Measurements from ENCODE around the gene CLCN5. TPM values are rescaled to one million over a fixed set of nuclear protein-coding genes. Genes with fewer than 3 reads are reported as not detected.

The CLCN5 gene
- total RNA-seq, 6 experiments from 2014 or later, result 1.7 to 4.0 (median 2.4) TPM

DNA sequence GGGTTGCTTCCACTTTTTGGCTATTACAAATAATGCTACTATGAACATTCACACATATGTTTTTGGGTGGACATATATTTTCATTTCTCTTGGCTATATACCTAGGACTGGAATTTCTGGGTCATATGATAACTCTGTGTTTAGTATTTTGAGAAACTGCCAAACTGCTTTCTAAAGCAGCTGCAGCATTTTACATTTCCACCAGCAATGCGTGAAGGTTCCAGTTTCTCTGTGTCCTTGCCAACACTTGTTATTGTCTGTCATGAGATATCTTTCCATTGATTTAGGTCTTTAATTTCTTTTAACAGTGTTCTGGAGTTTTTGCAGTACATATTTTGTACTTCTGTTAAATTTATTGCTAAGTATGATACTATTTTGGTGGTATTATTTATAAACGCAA is 48.3 kb downstream of the CLCN5 start:
- TF ChIP-seq, protein P1, sequence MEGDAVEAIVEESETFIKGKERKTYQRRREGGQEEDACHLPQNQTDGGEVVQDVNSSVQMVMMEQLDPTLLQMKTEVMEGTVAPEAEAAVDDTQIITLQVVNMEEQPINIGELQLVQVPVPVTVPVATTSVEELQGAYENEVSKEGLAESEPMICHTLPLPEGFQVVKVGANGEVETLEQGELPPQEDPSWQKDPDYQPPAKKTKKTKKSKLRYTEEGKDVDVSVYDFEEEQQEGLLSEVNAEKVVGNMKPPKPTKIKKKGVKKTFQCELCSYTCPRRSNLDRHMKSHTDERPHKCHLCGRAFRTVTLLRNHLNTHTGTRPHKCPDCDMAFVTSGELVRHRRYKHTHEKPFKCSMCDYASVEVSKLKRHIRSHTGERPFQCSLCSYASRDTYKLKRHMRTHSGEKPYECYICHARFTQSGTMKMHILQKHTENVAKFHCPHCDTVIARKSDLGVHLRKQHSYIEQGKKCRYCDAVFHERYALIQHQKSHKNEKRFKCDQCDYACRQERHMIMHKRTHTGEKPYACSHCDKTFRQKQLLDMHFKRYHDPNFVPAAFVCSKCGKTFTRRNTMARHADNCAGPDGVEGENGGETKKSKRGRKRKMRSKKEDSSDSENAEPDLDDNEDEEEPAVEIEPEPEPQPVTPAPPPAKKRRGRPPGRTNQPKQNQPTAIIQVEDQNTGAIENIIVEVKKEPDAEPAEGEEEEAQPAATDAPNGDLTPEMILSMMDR (IDR thresholded peaks at IDR 0.05), result no peak
- no peak for DNase-seq
- no peak overlapping the region for H3K27ac Mint-ChIP-seq
- no peaks in the 10 kb centered on the region for H3K36me3 Mint-ChIP-seq (ENCODE audit: low read depth)
- no peaks in the 10 kb centered on the region for H3K4me1 Mint-ChIP-seq (ENCODE audit: low read depth)
- H3K27me3 Mint-ChIP-seq (ENCODE audit: insufficient read depth), result peaks cover 2% of the 10 kb centered on the region; the same call in 1 of the 2 replicates
- H3K4me3 Mint-ChIP-seq, result no peak overlapping the region
- H3K9me3 Mint-ChIP-seq, result no peaks in the 10 kb centered on the region

DNA sequence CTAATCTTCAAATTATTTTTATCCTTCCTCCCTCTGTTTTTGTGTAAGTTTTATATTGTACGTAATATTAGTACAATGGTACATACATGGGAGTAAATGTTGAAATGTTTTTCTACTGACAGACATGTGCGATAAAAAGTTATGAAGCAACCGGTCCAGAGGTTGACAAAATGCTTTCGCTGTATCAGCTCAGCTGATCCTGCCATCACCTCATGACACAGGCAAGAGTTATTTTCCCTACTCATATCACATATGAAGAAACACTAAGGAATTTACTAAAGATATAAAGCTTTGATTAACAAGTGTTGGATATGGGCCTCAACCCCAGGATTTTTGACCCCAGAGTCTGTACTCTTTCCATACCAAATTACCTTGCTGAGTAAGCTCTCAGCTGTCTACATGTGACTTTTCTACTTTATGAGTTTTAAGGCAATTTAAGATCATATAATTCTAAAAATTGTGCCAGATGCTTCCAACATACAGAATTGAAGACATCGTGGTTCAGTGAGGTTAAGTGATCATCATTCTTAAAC is 50.0 kb downstream of the CLCN5 start:
- H3K4me1 Mint-ChIP-seq (ENCODE audit: low read depth), result no peaks in the 10 kb centered on the region
- H3K4me3 Mint-ChIP-seq, result no peak overlapping the region
- no peaks in the 10 kb centered on the region for H3K9me3 Mint-ChIP-seq
- no peak overlapping the region for H3K27ac Mint-ChIP-seq
- H3K27me3 Mint-ChIP-seq (ENCODE audit: insufficient read depth), result peaks cover 2% of the 10 kb centered on the region; the same call in 1 of the 2 replicates
- H3K36me3 Mint-ChIP-seq (ENCODE audit: low read depth), result no peaks in the 10 kb centered on the region
- TF ChIP-seq, protein P1 (IDR thresholded peaks at IDR 0.05), result no peak
- DNase-seq, result no peak

DNA sequence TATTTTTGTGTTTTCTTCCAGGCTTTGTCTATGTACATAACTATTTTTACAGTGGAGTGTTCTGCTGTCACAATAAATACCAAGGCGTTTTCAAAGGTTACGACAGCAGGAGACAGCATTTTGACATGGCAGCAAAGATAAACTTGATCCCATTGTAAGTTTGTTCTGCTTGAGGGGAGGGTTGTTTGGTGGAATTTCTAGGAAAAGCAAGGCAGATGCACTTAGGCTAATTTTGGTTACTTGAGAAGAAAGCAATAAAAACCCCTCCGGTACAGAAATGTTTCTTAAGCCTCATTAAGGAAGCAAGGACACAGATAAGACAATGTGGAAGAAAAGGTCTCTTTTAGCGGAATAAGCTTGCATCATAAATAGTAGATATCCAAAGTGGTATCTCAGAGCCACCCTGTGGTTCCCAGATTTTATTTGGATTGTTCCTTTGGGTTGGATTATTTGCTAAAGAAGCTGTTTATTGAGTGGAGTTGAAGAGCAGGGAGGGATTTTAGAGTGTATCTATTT is 54.3 kb downstream of the CLCN5 start:
- no peaks in the 10 kb centered on the region for H3K27me3 Mint-ChIP-seq (ENCODE audit: insufficient read depth)
- H3K4me1 Mint-ChIP-seq (ENCODE audit: low read depth), result peaks cover 6% of the 10 kb centered on the region; the same call in 1 of the 2 replicates
- H3K9me3 Mint-ChIP-seq, result no peaks in the 10 kb centered on the region
- no peak for DNase-seq
- no peak overlapping the region for H3K4me3 Mint-ChIP-seq
- H3K36me3 Mint-ChIP-seq (ENCODE audit: low read depth), result no peaks in the 10 kb centered on the region
- H3K27ac Mint-ChIP-seq, result no peak overlapping the region
- TF ChIP-seq, protein P1 (IDR thresholded peaks at IDR 0.05), result no peak

DNA sequence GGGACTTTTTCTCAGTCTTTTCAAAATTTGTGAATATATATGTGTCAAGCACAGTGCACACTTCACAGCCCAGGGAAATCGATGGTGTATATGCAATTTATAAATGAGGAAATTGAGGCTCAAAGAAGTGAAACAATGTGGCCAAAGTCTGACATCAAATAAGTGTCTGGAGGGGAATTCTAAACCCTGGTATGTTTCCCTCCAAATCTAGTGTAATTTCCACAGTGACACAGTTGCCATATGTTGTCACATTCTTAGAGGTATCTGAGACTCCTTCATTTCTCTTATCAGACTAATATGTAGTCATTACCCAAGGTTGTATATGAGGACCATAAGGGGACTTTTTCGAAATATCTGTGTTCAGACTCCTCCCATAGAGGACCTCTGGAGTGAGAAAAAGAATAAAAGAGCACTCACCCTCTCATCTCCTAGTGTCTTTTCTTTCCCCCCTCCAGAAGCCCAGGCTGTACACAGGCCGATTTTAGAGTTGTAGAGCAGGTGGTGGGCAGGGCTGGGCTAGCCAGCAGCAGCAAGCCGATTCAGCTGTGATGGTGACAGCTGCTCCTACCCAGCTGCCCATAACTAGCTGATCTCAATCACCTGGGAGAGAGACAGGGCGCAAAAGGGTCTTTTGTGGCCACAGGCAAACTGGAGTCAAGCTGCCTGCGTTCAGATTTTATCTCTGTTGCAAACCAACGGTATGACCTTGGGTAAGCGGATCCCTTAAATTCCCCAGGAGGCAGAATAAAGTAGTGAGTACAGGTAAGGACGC is 55.1 kb downstream of the CLCN5 start:
- TF ChIP-seq, protein P1 (IDR thresholded peaks at IDR 0.05), result no peak
- Mint-ChIP-seq H3K36me3 (ENCODE audit: low read depth) (no peaks in the 10 kb centered on the region), H3K9me3 (no peaks in the 10 kb centered on the region), H3K27ac (no peak overlapping the region), H3K4me3 (no peak overlapping the region), H3K4me1 (ENCODE audit: low read depth) (peaks cover 6% of the 10 kb centered on the region; the same call in 1 of the 2 replicates), H3K27me3 (ENCODE audit: insufficient read depth) (no peaks in the 10 kb centered on the region)
- DNase-seq, result no peak

DNA sequence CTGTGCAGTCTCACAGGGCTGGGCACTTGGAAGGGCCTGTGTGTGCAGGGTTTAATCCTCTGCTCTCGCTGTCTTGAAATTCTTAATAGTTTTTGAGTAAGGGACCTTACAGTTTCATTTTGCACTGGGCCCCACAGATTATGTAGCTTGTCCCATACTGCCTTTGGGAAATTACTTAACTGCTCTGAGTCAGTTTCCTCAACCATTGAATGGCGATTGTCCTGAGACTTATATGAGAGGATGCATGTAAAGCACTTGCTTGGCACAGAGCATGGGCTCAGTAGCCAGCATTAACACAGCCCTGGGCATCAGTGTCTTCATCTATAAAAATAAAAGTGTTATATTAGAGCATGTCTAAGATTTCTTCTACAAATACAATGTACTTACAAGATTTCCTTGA is 55.8 kb downstream of the CLCN5 start:
- H3K4me3 Mint-ChIP-seq, result no peak overlapping the region
- H3K36me3 Mint-ChIP-seq (ENCODE audit: low read depth), result no peaks in the 10 kb centered on the region
- DNase-seq, result no peak
- TF ChIP-seq, protein P1 (IDR thresholded peaks at IDR 0.05), result no peak
- H3K4me1 Mint-ChIP-seq (ENCODE audit: low read depth), result peaks cover 6% of the 10 kb centered on the region; the same call in 1 of the 2 replicates
- no peak overlapping the region for H3K27ac Mint-ChIP-seq
- no peaks in the 10 kb centered on the region for H3K27me3 Mint-ChIP-seq (ENCODE audit: insufficient read depth)
- no peaks in the 10 kb centered on the region for H3K9me3 Mint-ChIP-seq

Data from HFFc6 (cell line).